ENCODE data around the gene CAPN13.

The CAPN13 gene

GRCh38 chr2:30705711-30706533 is 101.3 kb downstream of the CAPN13 start:
- TF ChIP-seq CREB1 (IDR thresholded peaks at IDR 0.05; ENCODE audit: low read depth) = no peak
- no peak for TF ChIP-seq YY1 (IDR thresholded peaks at IDR 0.05; ENCODE audit: low read depth)
- no peak for TF ChIP-seq RAD21 (IDR thresholded peaks at IDR 0.05; ENCODE audit: low read depth)
- TF ChIP-seq FOXM1 (IDR thresholded peaks at IDR 0.05; ENCODE audit: borderline replicate concordance, low read depth) = no peak
- no peak for TF ChIP-seq TCF12 (IDR thresholded peaks at IDR 0.05; ENCODE audit: low read depth)
- TF ChIP-seq, protein P1, sequence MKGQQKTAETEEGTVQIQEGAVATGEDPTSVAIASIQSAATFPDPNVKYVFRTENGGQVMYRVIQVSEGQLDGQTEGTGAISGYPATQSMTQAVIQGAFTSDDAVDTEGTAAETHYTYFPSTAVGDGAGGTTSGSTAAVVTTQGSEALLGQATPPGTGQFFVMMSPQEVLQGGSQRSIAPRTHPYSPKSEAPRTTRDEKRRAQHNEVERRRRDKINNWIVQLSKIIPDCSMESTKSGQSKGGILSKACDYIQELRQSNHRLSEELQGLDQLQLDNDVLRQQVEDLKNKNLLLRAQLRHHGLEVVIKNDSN (IDR thresholded peaks at IDR 0.05) = no peak
- TF ChIP-seq ZBTB7A (IDR thresholded peaks at IDR 0.05; ENCODE audit: low read depth) = no peak
- no peak for TF ChIP-seq CEBPB (IDR thresholded peaks at IDR 0.05)
- TF ChIP-seq TAF1 (IDR thresholded peaks at IDR 0.05; ENCODE audit: low read depth) = no peak

DNA sequence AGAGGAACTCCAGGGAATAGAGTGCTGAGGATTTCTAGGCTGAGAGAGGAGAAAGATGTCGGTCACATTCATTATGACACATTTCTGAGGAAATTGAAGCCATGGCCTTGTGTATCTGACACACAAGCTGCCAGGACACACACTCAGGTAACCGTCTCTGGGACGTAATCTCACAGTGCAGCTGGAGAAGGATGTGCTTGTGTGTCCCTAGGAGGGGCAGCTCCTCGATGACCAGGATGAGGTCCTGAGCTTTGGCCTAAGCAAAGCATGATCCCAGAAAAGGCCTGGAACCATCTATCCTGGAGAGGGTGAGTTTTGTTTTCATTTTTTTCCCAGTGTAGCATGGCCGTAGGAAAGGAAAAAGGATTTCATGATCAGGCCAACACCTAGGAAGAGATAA is 102.2 kb downstream of the CAPN13 start:
- no peak for TF ChIP-seq YY1 (IDR thresholded peaks at IDR 0.05; ENCODE audit: low read depth)
- TF ChIP-seq MAX (IDR thresholded peaks at IDR 0.05) = no peak
- TF ChIP-seq, protein P1 (IDR thresholded peaks at IDR 0.05) = no peak

DNA sequence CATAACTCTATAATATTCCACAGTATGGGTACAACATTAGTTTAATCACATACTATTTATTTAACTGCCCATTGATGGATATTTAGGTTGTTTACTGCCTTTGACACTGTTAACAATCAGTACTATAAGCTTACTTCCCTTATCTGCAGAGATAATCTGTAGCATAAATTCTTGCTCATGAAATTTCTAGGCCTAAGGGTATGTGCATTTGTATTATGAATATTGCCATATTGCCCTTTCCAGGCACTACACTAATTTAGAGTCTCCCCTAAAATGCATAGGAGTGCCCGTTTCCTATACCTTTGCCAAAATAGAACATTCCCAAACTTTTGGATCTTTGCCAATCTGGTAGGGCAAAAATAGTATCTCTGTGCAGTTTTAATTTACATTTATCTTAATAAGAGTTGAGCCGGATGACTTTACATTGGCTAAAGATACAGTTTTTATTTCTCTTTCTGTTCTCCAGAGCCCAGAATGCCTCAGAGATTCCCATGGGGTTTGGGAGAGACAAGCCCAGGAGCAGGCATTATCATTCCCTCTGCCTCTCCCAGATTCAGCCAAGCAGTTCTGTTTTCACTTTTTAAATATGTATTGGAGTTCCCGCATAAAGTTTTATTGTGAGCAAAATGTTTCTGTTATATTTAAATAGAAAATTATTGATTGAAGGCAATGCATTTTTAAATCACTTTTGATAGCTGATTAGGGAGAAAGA is 102.8 kb downstream of the CAPN13 start:
- TF ChIP-seq RAD21 (IDR thresholded peaks at IDR 0.05; ENCODE audit: low read depth) (no peak), NFIC (IDR thresholded peaks at IDR 0.05) (0 out of 2 replicates have a peak, but pooled peaks have one; percentile 6)

DNA sequence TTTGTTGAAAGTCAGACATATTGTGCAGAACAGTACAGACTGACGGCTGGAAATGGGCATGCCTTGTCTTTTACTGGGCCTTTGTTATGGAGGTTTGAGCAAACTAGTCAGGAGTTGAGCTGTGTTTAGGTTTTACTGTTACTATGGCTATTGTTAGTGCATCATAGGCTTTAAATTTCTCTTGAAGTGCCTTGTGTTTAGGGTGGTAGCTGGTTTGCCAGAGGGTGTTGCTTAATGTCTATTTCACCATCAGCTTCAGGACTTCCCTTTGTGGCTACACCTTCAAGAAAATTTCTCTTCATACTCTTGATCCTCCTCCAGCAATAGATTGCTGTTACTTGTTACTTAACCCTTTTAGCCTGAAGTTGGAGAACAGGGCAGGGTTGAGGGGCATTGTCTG is 104.6 kb downstream of the CAPN13 start:
- no peak for TF ChIP-seq ZBTB7A (IDR thresholded peaks at IDR 0.05; ENCODE audit: low read depth)

- no peak for TF ChIP-seq CREB1 (IDR thresholded peaks at IDR 0.05; ENCODE audit: low read depth)
- TF ChIP-seq MAX (IDR thresholded peaks at IDR 0.05) = no peak
These were observed 105.5 kb downstream of the CAPN13 start for GRCh38 chr2:30701782-30702181.

DNA sequence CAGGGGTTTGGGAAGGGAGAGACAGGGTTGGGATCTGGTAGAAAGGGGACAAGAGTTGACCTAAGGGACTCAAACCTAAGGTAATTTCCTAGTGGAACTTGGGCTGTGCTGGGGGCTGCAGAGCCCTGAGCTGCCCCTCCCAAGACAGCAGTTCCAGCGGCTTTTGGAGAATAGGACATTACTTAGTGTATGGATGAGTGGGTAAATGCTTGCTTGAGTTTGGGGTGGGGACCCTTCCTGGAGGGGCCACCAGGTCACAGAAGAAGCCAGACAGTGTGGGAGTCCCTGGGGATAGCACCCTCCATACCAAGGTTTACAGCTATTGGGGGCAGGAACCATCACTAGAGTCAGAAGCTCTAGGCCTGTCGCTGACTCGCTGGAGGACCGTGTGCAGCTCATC is 111.5 kb downstream of the CAPN13 start:
- TF ChIP-seq EGR1 (IDR thresholded peaks at IDR 0.05) = no peak
- no peak for TF ChIP-seq TAF1 (IDR thresholded peaks at IDR 0.05; ENCODE audit: low read depth)
- TF ChIP-seq FOXM1 (IDR thresholded peaks at IDR 0.05; ENCODE audit: borderline replicate concordance, low read depth) = no peak
- no peak for TF ChIP-seq TEAD4 (IDR thresholded peaks at IDR 0.05)
- no peak for TF ChIP-seq MAX (IDR thresholded peaks at IDR 0.05)
- TF ChIP-seq, protein P1 (IDR thresholded peaks at IDR 0.05) = no peak
- no peak for TF ChIP-seq CREB1 (IDR thresholded peaks at IDR 0.05; ENCODE audit: low read depth)
- no peak for TF ChIP-seq EP300 (IDR thresholded peaks at IDR 0.05; ENCODE audit: borderline replicate concordance)
- TF ChIP-seq TCF12 (IDR thresholded peaks at IDR 0.05; ENCODE audit: low read depth) = no peak
- no peak for TF ChIP-seq YY1 (IDR thresholded peaks at IDR 0.05; ENCODE audit: low read depth)

- no peak for TF ChIP-seq TAF1 (IDR thresholded peaks at IDR 0.05; ENCODE audit: low read depth)
- no peak for TF ChIP-seq TCF12 (IDR thresholded peaks at IDR 0.05; ENCODE audit: low read depth)
- TF ChIP-seq EP300 (IDR thresholded peaks at IDR 0.05; ENCODE audit: borderline replicate concordance) = no peak
- no peak for TF ChIP-seq YY1 (IDR thresholded peaks at IDR 0.05; ENCODE audit: low read depth)
- TF ChIP-seq ZBTB7A (IDR thresholded peaks at IDR 0.05; ENCODE audit: low read depth) = no peak
- TF ChIP-seq CEBPB (IDR thresholded peaks at IDR 0.05) = no peak
- TF ChIP-seq CREB1 (IDR thresholded peaks at IDR 0.05; ENCODE audit: low read depth) = no peak
- no peak for TF ChIP-seq TEAD4 (IDR thresholded peaks at IDR 0.05)
- no peak for TF ChIP-seq FOXM1 (IDR thresholded peaks at IDR 0.05; ENCODE audit: borderline replicate concordance, low read depth)
- no peak for TF ChIP-seq NFIC (IDR thresholded peaks at IDR 0.05)
- no peak for TF ChIP-seq EGR1 (IDR thresholded peaks at IDR 0.05)
- TF ChIP-seq, protein P2, sequence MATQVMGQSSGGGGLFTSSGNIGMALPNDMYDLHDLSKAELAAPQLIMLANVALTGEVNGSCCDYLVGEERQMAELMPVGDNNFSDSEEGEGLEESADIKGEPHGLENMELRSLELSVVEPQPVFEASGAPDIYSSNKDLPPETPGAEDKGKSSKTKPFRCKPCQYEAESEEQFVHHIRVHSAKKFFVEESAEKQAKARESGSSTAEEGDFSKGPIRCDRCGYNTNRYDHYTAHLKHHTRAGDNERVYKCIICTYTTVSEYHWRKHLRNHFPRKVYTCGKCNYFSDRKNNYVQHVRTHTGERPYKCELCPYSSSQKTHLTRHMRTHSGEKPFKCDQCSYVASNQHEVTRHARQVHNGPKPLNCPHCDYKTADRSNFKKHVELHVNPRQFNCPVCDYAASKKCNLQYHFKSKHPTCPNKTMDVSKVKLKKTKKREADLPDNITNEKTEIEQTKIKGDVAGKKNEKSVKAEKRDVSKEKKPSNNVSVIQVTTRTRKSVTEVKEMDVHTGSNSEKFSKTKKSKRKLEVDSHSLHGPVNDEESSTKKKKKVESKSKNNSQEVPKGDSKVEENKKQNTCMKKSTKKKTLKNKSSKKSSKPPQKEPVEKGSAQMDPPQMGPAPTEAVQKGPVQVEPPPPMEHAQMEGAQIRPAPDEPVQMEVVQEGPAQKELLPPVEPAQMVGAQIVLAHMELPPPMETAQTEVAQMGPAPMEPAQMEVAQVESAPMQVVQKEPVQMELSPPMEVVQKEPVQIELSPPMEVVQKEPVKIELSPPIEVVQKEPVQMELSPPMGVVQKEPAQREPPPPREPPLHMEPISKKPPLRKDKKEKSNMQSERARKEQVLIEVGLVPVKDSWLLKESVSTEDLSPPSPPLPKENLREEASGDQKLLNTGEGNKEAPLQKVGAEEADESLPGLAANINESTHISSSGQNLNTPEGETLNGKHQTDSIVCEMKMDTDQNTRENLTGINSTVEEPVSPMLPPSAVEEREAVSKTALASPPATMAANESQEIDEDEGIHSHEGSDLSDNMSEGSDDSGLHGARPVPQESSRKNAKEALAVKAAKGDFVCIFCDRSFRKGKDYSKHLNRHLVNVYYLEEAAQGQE (IDR thresholded peaks at IDR 0.05; ENCODE audit: low read depth) = no peak
- no peak for TF ChIP-seq RAD21 (IDR thresholded peaks at IDR 0.05; ENCODE audit: low read depth)
- TF ChIP-seq, protein P1 (IDR thresholded peaks at IDR 0.05) = no peak
- TF ChIP-seq MAX (IDR thresholded peaks at IDR 0.05) = no peak
These were observed 112.8 kb downstream of the CAPN13 start for GRCh38 chr2:30694286-30695055.
